ENCODE results near the gene MEG3. TPM values are rescaled to one million over a fixed set of nuclear protein-coding genes. Genes with fewer than 3 reads are reported as not detected.

The MEG3 gene
- polyA plus RNA-seq (2013, experiment 1 of 2), result 6.8 TPM
- 5.3 TPM for polyA plus RNA-seq (2013, experiment 2 of 2)

GRCh38 chr14:100825713-100826331 is at the start of gene MEG3:
Gene MEG3, plus strand, starts transcription at chr14:100826118.
- Histone ChIP-seq H3K4me3 (ENCODE audit: extremely low read depth, insufficient read depth, low read length, poor library complexity, severe bottlenecking) (no peak within 1 kb of the TSS), H3K27ac (ENCODE audit: low read depth, low read length, severe bottlenecking) (no peak within 1 kb of the TSS), H3K36me3 (ENCODE audit: control insufficient read depth, insufficient read depth, low read length) (no peaks in the 10 kb centered on the region), H3K9me3 (ENCODE audit: control insufficient read depth, low read length) (peaks cover 8% of the 10 kb centered on the region), H3K4me1 (ENCODE audit: control insufficient read depth, insufficient read depth, low read length, poor library complexity, severe bottlenecking) (peaks cover 4% of the 10 kb centered on the region)
- WGBS, 2 experiments (ENCODE audit: insufficient coverage in 2 of 2), result 93 to 96% methylated on average over 37 to 39 of the region's 39 CpGs

- Histone ChIP-seq H3K9me3 (ENCODE audit: control insufficient read depth, low read length) (peaks cover 3% of the 10 kb centered on the region), H3K27ac (ENCODE audit: low read depth, low read length, severe bottlenecking) (no peak overlapping the region), H3K4me3 (ENCODE audit: extremely low read depth, insufficient read depth, low read length, poor library complexity, severe bottlenecking) (no peak overlapping the region), H3K36me3 (ENCODE audit: control insufficient read depth, insufficient read depth, low read length) (no peaks in the 10 kb centered on the region), H3K4me1 (ENCODE audit: control insufficient read depth, insufficient read depth, low read length, poor library complexity, severe bottlenecking) (peaks cover 11% of the 10 kb centered on the region)
- 94 to 96% methylated on average over 9 to 14 of the region's 14 CpGs for WGBS, 2 experiments (ENCODE audit: insufficient coverage in 2 of 2)
Observed at GRCh38 chr14:100776681-100777365, 49.1 kb upstream of the MEG3 start.

- H3K27ac ChIP-seq (ENCODE audit: low read depth, low read length, severe bottlenecking), result no peak overlapping the region
- no peaks in the 10 kb centered on the region for H3K36me3 ChIP-seq (ENCODE audit: control insufficient read depth, insufficient read depth, low read length)
- peaks cover 11% of the 10 kb centered on the region for H3K4me1 ChIP-seq (ENCODE audit: control insufficient read depth, insufficient read depth, low read length, poor library complexity, severe bottlenecking)
- 91 to 93% methylated on average over 10 to 11 of the region's 11 CpGs for WGBS, 2 experiments (ENCODE audit: insufficient coverage in 2 of 2)
- H3K4me3 ChIP-seq (ENCODE audit: extremely low read depth, insufficient read depth, low read length, poor library complexity, severe bottlenecking), result no peak overlapping the region
- no peaks in the 10 kb centered on the region for H3K9me3 ChIP-seq (ENCODE audit: control insufficient read depth, low read length)
Observed at GRCh38 chr14:100777366-100777817, 48.5 kb upstream of the MEG3 start.

- Histone ChIP-seq H3K27ac (ENCODE audit: low read depth, low read length, severe bottlenecking) (no peak overlapping the region), H3K9me3 (ENCODE audit: control insufficient read depth, low read length) (no peaks in the 10 kb centered on the region), H3K4me1 (ENCODE audit: control insufficient read depth, insufficient read depth, low read length, poor library complexity, severe bottlenecking) (peaks cover 11% of the 10 kb centered on the region), H3K36me3 (ENCODE audit: control insufficient read depth, insufficient read depth, low read length) (no peaks in the 10 kb centered on the region), H3K4me3 (ENCODE audit: extremely low read depth, insufficient read depth, low read length, poor library complexity, severe bottlenecking) (no peak overlapping the region)
- WGBS, 2 experiments (ENCODE audit: insufficient coverage in 2 of 2), result 93 to 94% methylated on average over 18 to 20 of the region's 22 CpGs
Observed at GRCh38 chr14:100777818-100778525, 47.9 kb upstream of the MEG3 start.

GRCh38 chr14:100778526-100778882 is 47.4 kb upstream of the MEG3 start:
- Histone ChIP-seq H3K9me3 (ENCODE audit: control insufficient read depth, low read length) (no peaks in the 10 kb centered on the region), H3K36me3 (ENCODE audit: control insufficient read depth, insufficient read depth, low read length) (no peaks in the 10 kb centered on the region), H3K27ac (ENCODE audit: low read depth, low read length, severe bottlenecking) (no peak overlapping the region), H3K4me1 (ENCODE audit: control insufficient read depth, insufficient read depth, low read length, poor library complexity, severe bottlenecking) (peaks cover 11% of the 10 kb centered on the region), H3K4me3 (ENCODE audit: extremely low read depth, insufficient read depth, low read length, poor library complexity, severe bottlenecking) (no peak overlapping the region)
- WGBS, 2 experiments (ENCODE audit: insufficient coverage in 2 of 2), result 91 to 95% methylated on average over 3 to 6 of the region's 7 CpGs

- Histone ChIP-seq H3K27ac (ENCODE audit: low read depth, low read length, severe bottlenecking) (no peak overlapping the region), H3K4me1 (ENCODE audit: control insufficient read depth, insufficient read depth, low read length, poor library complexity, severe bottlenecking) (peaks cover 11% of the 10 kb centered on the region), H3K4me3 (ENCODE audit: extremely low read depth, insufficient read depth, low read length, poor library complexity, severe bottlenecking) (no peak overlapping the region), H3K36me3 (ENCODE audit: control insufficient read depth, insufficient read depth, low read length) (no peaks in the 10 kb centered on the region), H3K9me3 (ENCODE audit: control insufficient read depth, low read length) (no peaks in the 10 kb centered on the region)
- WGBS, 2 experiments (ENCODE audit: insufficient coverage in 2 of 2), result 93 to 96% methylated on average over 20 to 24 of the region's 24 CpGs
Observed at GRCh38 chr14:100778951-100779690, 46.8 kb upstream of the MEG3 start.

- H3K4me3 ChIP-seq (ENCODE audit: extremely low read depth, insufficient read depth, low read length, poor library complexity, severe bottlenecking), result no peak overlapping the region
Observed at GRCh38 chr14:100779691-100780080, 46.2 kb upstream of the MEG3 start.

GRCh38 chr14:100780246-100780645 is 45.7 kb upstream of the MEG3 start:
- no peaks in the 10 kb centered on the region for H3K9me3 ChIP-seq (ENCODE audit: control insufficient read depth, low read length)
- no peaks in the 10 kb centered on the region for H3K36me3 ChIP-seq (ENCODE audit: control insufficient read depth, insufficient read depth, low read length)
- peaks cover 10% of the 10 kb centered on the region for H3K4me1 ChIP-seq (ENCODE audit: control insufficient read depth, insufficient read depth, low read length, poor library complexity, severe bottlenecking)
- no peak overlapping the region for H3K4me3 ChIP-seq (ENCODE audit: extremely low read depth, insufficient read depth, low read length, poor library complexity, severe bottlenecking)
- no peak overlapping the region for H3K27ac ChIP-seq (ENCODE audit: low read depth, low read length, severe bottlenecking)
- 89 to 98% methylated on average over 5 to 11 of the region's 12 CpGs for WGBS, 2 experiments (ENCODE audit: insufficient coverage in 2 of 2)

More at GRCh38 chr14:100779691-100780080, 46.2 kb upstream of the MEG3 start:
- H3K27ac ChIP-seq (ENCODE audit: low read depth, low read length, severe bottlenecking), result no peak overlapping the region
- no peaks in the 10 kb centered on the region for H3K36me3 ChIP-seq (ENCODE audit: control insufficient read depth, insufficient read depth, low read length)
- no peaks in the 10 kb centered on the region for H3K9me3 ChIP-seq (ENCODE audit: control insufficient read depth, low read length)
- WGBS, 2 experiments (ENCODE audit: insufficient coverage in 2 of 2), result 96 to 97% methylated on average over 12 to 13 of the region's 13 CpGs
- peaks cover 11% of the 10 kb centered on the region for H3K4me1 ChIP-seq (ENCODE audit: control insufficient read depth, insufficient read depth, low read length, poor library complexity, severe bottlenecking)

- H3K27ac ChIP-seq (ENCODE audit: low read depth, low read length, severe bottlenecking), result no peak overlapping the region
- peaks cover 5% of the 10 kb centered on the region for H3K4me1 ChIP-seq (ENCODE audit: control insufficient read depth, insufficient read depth, low read length, poor library complexity, severe bottlenecking)
- H3K9me3 ChIP-seq (ENCODE audit: control insufficient read depth, low read length), result no peaks in the 10 kb centered on the region
- WGBS, 2 experiments (ENCODE audit: insufficient coverage in 2 of 2), result 94 to 99% methylated on average over 7 of the region's 12 CpGs
- H3K4me3 ChIP-seq (ENCODE audit: extremely low read depth, insufficient read depth, low read length, poor library complexity, severe bottlenecking), result no peak overlapping the region
- H3K36me3 ChIP-seq (ENCODE audit: control insufficient read depth, insufficient read depth, low read length), result no peaks in the 10 kb centered on the region
Observed at GRCh38 chr14:100780646-100781355, 45.1 kb upstream of the MEG3 start.

GRCh38 chr14:100781952-100782351 is 44.0 kb upstream of the MEG3 start:
- H3K4me3 ChIP-seq (ENCODE audit: extremely low read depth, insufficient read depth, low read length, poor library complexity, severe bottlenecking), result no peak overlapping the region
- H3K36me3 ChIP-seq (ENCODE audit: control insufficient read depth, insufficient read depth, low read length), result no peaks in the 10 kb centered on the region
- no peaks in the 10 kb centered on the region for H3K9me3 ChIP-seq (ENCODE audit: control insufficient read depth, low read length)
- WGBS, 2 experiments (ENCODE audit: insufficient coverage in 2 of 2), result 87 to 92% methylated on average over 3 to 5 of the region's 8 CpGs
- peaks cover 4% of the 10 kb centered on the region for H3K4me1 ChIP-seq (ENCODE audit: control insufficient read depth, insufficient read depth, low read length, poor library complexity, severe bottlenecking)
- no peak overlapping the region for H3K27ac ChIP-seq (ENCODE audit: low read depth, low read length, severe bottlenecking)

All from mesodermal cell (in vitro differentiated cells).